Measurements from ENCODE around the gene ZNF747. TPM values are rescaled to one million over a fixed set of nuclear protein-coding genes. Genes with fewer than 3 reads are reported as not detected.

The ZNF747 gene
- total RNA-seq, 1 donor from 2014 or later = 19.6 TPM

GRCh38 chr16:30570636-30571444 is 36.2 kb upstream of the ZNF747 start:
- no peak for DNase-seq (ENCODE audit: low spot score in 2 of 2)
- H3K27ac ChIP-seq = peak overlapping the region; percentile 96 to 99
- no peaks in the 10 kb centered on the region for H3K9me3 ChIP-seq
- no peak for TF ChIP-seq CTCF (IDR thresholded peaks at IDR 0.05)
- H3K4me1 ChIP-seq = peaks cover 13 to 21% of the 10 kb centered on the region in 2 donors
- H3K27me3 ChIP-seq = no peaks in the 10 kb centered on the region
- H3K4me3 ChIP-seq = peak overlapping the region; percentile 83 to 92
- intact Hi-C loops (cut with DNase I) = loop anchor here (1.0 to 2.0 kb wide), 4 partner anchors 13 to 80 kb away; partner anchors contain the start of genes PRR14, ZNF747 and ZNF764
- H3K36me3 ChIP-seq = peaks cover 0 to 3% of the 10 kb centered on the region in 2 donors

- peaks cover 13 to 21% of the 10 kb centered on the region in 2 donors for H3K4me1 ChIP-seq
- intact Hi-C loops (cut with DNase I) = loop anchor here (2.0 kb wide), 3 partner anchors 35 to 81 kb away; partner anchors contain the start of genes PRR14 and ZNF747
- H3K4me3 ChIP-seq = peak overlapping the region in 1 of 2 donors; percentile 92
Measured at GRCh38 chr16:30569746-30570635, 35.3 kb upstream of the ZNF747 start.

GRCh38 chr16:30569281-30569680 is 34.6 kb upstream of the ZNF747 start:
- intact Hi-C loops (cut with DNase I) = no loop called here
- Histone ChIP-seq H3K4me1 (peaks cover 13 to 21% of the 10 kb centered on the region in 2 donors), H3K9me3 (no peaks in the 10 kb centered on the region), H3K4me3 (no peak overlapping the region), H3K36me3 (peaks cover 0 to 3% of the 10 kb centered on the region in 2 donors), H3K27ac (no peak overlapping the region), H3K27me3 (no peaks in the 10 kb centered on the region)
- TF ChIP-seq CTCF (IDR thresholded peaks at IDR 0.05) = no peak
- DNase-seq (ENCODE audit: low spot score in 2 of 2) = no peak

More at GRCh38 chr16:30569746-30570635, 35.3 kb upstream of the ZNF747 start:
- DNase-seq (ENCODE audit: low spot score in 2 of 2) = no peak
- no peaks in the 10 kb centered on the region for H3K27me3 ChIP-seq
- H3K9me3 ChIP-seq = no peaks in the 10 kb centered on the region
- TF ChIP-seq CTCF (IDR thresholded peaks at IDR 0.05) = no peak
- peaks cover 0 to 3% of the 10 kb centered on the region in 2 donors for H3K36me3 ChIP-seq
- H3K27ac ChIP-seq = peak overlapping the region; percentile 96 to 99

GRCh38 chr16:30567991-30568638 is 33.5 kb upstream of the ZNF747 start:
- no peak overlapping the region for H3K27ac ChIP-seq
- no peak for DNase-seq (ENCODE audit: low spot score in 2 of 2)
- H3K4me3 ChIP-seq = no peak overlapping the region
- H3K9me3 ChIP-seq = no peaks in the 10 kb centered on the region
- H3K36me3 ChIP-seq = peaks cover 0 to 3% of the 10 kb centered on the region in 2 donors
- peaks cover 13 to 21% of the 10 kb centered on the region in 2 donors for H3K4me1 ChIP-seq
- H3K27me3 ChIP-seq = no peaks in the 10 kb centered on the region
- intact Hi-C loops (cut with DNase I) = no loop called here
- no peak for TF ChIP-seq CTCF (IDR thresholded peaks at IDR 0.05)
